Choroid plexus epithelial cell (primary cell): ENCODE data around the gene FAM3A.
"Not testable (repeated sequence)": the region's sequence is repeated elsewhere in the genome, so short reads cannot be mapped to it uniquely, and the experiment has no call there.

Source experiments
- DNase-seq: peaks from one replicate; pipeline ENCODE4 v3.0.0-alpha.2; 2010; ENCODE audit warnings: low read depth
- H3K4me3 ChIP-seq: 2 replicates; pipeline ENCODE4 v1.5.1; 2011; ENCODE audit warnings: low read depth, mild to moderate bottlenecking, control low read depth, low read length, moderate library complexity
- CTCF ChIP-seq: conservative IDR thresholded peaks from 2 replicates; pipeline ENCODE4 v1.5.1; 2011; ENCODE audit warnings: low read depth, mild to moderate bottlenecking, control low read depth, inconsistent platforms, low read length, moderate library complexity

The FAM3A gene

DNA sequence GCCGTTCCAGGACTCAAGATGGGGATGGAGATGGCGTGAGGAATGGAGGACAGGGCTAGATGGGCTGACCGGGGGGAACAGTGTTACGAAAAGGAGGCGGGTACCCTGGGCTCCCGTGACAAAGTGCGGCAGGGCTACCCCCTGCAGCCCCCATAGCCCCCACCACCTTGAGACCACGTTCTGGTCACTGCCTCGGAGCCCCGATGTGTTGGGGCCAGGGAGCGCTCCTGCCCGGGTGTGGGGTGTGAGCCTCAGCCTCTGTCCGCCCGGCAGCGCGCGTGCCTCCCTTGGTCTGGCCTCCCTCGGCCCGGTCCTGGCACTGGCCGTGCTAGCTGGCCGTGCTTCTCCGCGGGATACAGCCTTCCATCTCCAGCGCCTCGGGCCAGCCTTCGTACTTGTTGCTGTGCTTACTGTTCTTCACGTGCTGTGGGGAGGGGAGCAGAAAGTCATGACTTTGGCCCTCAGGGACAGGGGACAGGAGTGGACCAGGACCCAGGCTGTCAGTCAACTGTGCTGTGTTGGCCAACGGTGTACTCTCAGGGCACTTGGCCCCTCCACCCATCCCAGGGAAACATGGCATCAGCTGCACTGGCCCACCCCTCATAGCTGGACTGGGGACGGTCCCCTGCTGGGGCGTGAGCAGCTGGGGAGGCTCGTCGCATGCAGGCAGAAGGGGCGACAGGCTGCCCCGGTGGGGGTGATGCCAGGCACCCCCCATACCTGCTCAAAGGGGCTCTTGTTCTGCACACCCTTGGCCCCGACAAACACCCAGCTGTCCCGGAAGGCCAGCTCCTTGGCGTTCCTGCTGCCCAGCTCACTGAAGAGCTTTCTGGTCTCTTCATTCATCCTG is 9.3 kb downstream of the FAM3A start:
- no peak for DNase-seq
- H3K4me3 ChIP-seq: no peak overlapping the region
- TF ChIP-seq CTCF: no peak

- no peak for TF ChIP-seq CTCF
- peak; percentile 65 for DNase-seq
- no peak overlapping the region for H3K4me3 ChIP-seq
Observed at GRCh38 chrX:154505734-154506133, 10.3 kb downstream of the FAM3A start.

GRCh38 chrX:154502989-154503388 is 13.0 kb downstream of the FAM3A start:
- H3K4me3 ChIP-seq: no peak overlapping the region
- TF ChIP-seq CTCF: no peak
- DNase-seq: no peak

GRCh38 chrX:154502098-154502497 is 13.9 kb downstream of the FAM3A start:
- no peak overlapping the region for H3K4me3 ChIP-seq
- TF ChIP-seq CTCF: no peak
- no peak for DNase-seq

DNA sequence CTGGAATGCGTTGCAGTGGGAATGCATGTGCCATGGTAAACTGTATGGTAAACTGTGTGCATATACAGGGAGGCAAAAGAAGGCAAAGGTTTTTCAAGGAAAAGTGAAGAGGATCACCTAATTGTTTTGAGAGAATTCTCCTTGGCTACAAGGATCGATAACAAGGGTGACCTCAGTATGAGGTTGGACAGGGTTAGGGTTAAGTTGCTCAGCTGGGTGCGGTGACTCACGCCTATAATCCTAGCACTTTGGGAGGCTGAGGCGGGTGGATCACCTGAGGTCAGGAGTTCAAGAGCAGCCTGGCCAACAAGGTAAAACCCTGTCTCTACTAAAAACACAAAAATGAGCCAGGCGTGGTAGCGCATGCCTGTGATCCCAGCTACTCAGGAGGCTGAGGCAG is 14.6 kb downstream of the FAM3A start:
- DNase-seq, H3K4me3 ChIP-seq: not testable (repeated sequence)

GRCh38 chrX:154496591-154497137 is 19.4 kb downstream of the FAM3A start:
- DNase-seq, H3K4me3 ChIP-seq: not testable (repeated sequence)

- DNase-seq: no peak
- H3K4me3 ChIP-seq: no peak overlapping the region
- TF ChIP-seq CTCF: no peak
Observed at GRCh38 chrX:154495472-154495922, 20.5 kb downstream of the FAM3A start.

GRCh38 chrX:154494715-154495114 is 21.3 kb downstream of the FAM3A start:
- no peak for TF ChIP-seq CTCF
- no peak overlapping the region for H3K4me3 ChIP-seq
- no peak for DNase-seq
